SKM-1 (cell line): ENCODE data around the gene C17orf100.

Source experiments
- DNase-seq: peaks from one replicate; lab custom pipeline; 2025; ENCODE audit not compliant: unreplicated experiment; lab: John Stamatoyannopoulos, UW

C17orf100 gene

DNA sequence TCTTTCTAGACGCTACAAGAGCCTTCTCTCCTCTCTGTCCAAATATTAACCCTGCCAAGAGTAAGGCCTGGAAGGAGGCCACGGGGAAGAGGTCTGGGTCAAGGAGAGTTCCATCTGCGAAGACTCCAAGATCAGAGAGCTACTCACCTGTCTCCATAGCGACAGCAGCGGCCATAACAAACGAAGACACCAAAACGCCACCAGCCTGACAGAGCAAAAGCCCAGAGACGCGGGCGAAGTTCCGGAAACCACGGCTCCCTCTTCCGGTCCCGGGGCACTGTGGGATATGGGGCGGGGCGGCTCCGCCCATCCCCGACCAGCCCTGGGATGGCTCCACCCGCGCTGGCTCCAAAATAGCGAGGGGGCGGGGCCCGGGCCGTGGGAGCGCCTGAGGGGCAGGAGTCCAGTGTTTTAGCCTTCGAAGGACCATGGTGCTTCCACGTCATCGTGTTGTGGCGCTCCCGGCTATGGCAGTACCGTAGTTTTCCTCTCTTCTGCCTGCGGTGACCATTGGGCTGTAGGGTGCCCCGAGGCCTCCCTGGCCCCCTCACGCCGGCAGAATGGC, at the start of gene C17orf100, which contains the start of gene MED31:
TSS of gene C17orf100 (plus strand) at position 409 of the 565 bp plus-strand sequence. CDS start at position 561, 152 bp downstream.
TSS of gene MED31 (minus strand) at position 252 of the 565 bp plus-strand sequence. CDS start at position 175, 77 bp downstream.
- peak; percentile 61 for DNase-seq

DNA sequence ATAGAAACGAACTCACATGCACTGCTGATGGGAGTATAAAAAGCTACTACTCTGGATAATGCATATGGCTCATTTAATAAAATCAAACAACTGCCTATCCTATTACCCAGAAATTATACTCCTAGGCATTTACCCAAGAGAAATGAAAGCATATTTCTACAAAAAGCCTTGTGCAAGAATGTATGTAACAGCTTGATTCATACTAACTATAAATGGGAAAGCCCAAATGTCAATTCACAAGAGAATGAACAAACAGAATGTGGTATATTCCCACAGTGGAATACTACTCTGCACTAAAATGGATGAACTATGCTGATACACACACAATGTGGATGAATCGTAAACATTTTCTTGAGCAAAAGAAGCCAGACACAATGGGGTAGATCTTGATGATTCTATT, 49.4 kb upstream of the C17orf100 start:
- no peak for DNase-seq

- DNase-seq = no peak
These were observed 47.7 kb upstream of the C17orf100 start for GRCh38 chr17:6603744-6604325.

DNA sequence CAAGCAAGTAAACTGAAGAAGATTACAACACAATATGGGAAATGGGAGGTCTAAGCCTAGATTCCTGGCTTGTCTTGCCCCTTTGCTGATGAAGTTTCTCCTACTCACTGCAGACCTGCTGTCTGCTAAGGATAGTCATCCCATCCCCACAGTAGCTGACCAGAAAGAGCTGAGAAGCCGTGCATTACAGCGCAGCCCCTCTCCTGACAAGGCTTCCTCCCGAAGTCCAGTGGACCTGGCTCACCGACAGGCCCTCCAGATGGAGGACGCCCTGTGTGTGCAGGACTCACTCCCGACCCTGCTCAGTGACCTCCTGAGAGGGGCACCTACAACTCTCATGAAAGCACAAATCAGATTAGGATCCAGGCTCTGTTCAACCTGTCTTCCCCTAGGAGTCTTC, 46.4 kb upstream of the C17orf100 start:
- DNase-seq = no peak

GRCh38 chr17:6608321-6608720, 43.2 kb upstream of the C17orf100 start:
- DNase-seq = no peak

GRCh38 chr17:6610011-6610410, 41.6 kb upstream of the C17orf100 start:
- no peak for DNase-seq

- DNase-seq = no peak
These were observed 40.3 kb upstream of the C17orf100 start for GRCh38 chr17:6611231-6611630.

DNA sequence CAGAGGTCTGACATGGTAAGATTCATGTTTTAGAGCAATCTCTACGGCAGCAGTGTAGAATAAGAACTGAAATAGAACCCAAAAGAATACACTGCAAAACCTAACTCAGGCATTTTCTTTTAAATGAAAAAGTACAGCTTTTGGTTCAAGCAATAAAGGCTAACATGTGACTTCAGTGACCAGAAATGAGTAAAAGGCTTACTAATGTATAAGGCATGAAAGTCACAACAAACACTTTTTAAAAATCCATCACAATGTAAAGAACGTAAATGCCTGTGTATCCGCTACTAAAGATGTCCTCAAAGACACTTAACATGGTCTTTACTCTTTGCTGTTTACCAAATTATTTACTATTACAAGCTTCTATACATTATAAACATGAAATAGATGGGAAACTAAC, 27.6 kb upstream of the C17orf100 start:
- no peak for DNase-seq

DNA sequence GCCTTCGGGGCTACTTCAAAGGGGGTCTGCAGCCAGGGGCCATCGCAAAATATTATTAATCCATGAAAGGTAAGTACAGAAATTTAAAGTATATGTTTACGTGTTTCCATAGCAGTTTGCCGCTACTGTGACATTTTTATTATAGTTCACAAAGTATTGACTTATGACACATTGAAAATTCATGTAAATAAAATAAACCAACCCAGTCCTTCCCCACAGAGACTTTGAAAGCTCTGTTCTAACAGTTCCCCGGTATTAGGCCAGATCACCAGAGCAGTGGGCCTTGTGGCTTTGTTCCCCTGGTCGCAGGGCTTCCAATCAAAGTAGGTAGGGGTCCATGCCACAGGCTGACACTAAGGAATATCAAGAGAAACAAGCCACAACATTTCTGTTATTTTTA, 24.9 kb upstream of the C17orf100 start:
- no peak for DNase-seq

DNA sequence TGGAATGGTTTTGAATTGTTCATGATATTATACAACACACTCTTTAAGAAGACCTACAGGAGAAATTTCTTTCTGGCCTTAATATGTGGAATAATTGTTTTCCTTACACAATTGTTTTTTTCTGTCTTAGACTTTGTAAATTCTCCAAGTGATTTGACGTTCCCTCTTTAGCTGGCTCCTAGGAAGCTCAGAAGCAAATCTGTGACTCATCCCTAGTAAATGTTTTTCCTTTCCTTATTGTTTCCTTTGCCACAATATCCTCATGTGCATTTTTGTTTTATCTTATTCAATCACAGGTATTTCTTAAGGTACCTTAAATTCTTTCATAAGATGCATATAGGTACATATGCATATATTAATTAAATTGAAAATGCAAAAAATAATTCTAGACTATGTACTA, 24.5 kb upstream of the C17orf100 start:
- no peak for DNase-seq

GRCh38 chr17:6630390-6630789, 21.2 kb upstream of the C17orf100 start:
- no peak for DNase-seq

DNA sequence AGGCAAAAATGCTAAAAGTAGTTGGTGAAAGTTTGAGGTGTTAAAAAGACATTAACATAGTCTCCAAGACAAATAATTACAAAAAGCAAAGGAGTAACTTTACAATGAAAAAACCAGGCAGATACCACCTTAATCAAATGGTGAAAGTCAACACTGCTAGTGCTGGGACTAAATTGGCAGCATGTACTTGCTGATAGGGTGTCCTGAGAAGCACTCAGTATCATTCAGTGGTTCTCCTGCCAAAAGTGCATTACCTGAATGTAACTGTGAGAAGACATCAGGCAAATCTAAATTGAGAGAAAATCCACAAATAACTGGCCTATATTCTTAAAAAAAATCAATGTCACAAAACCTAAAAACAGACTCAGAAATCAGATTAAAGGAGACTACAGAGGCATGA, 19.0 kb upstream of the C17orf100 start:
- no peak for DNase-seq

DNA sequence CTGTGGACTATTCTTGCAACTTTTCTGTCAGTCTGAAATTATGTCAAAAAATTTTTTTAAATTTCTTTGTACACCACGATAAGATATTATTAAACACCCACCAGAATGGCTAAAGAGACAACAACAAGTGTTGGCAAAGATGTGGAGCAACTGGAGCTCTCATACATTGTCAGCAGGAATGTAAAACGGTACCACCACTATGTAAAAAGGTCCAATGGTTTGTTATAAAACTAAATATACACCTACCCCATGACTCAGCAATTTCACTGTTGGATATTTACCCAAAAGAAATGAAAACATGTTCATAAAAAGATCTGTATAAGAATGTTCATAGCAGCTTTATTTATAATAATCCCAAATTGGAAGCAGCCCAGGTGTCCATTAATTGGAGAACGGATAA, 18.3 kb upstream of the C17orf100 start:
- no peak for DNase-seq

DNA sequence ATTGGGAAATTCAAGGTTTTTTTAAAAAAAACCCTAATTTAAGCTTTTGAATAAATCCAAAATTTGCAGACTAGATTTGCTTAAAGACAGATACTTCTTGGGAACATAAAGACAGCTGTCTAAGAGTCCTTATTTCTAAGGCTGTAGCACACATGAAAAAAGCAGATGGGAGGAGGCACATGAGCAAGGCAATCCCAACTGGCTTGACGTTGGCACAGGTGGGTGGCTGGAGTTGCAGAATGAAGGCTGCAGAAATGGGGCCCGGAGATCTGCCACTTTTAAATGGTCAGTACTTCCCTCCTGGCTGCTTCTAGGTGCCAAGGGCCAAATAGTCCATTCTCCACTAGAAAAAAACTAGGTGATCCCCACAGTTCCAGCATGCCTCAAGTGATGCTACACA, 15.5 kb upstream of the C17orf100 start:
- no peak for DNase-seq

GRCh38 chr17:6636616-6637457, 14.7 kb upstream of the C17orf100 start:
- DNase-seq = no peak

GRCh38 chr17:6637458-6637840, 14.1 kb upstream of the C17orf100 start:
- no peak for DNase-seq

- DNase-seq = no peak
These were observed 13.3 kb upstream of the C17orf100 start for GRCh38 chr17:6638046-6638908.

GRCh38 chr17:6639014-6639585, 12.5 kb upstream of the C17orf100 start:
- DNase-seq = no peak

- no peak for DNase-seq
These were observed 11.7 kb upstream of the C17orf100 start for GRCh38 chr17:6639586-6640535.
